Nephron (organoid): ENCODE results near the gene TXNRD2.

Experiments used
- H3K27ac Mint-ChIP-seq, 3 experiments: 2 replicates each; pipeline ENCODE4 v1.8.0; 2020; ENCODE audit warnings: mixed read lengths in 3 of 3, mild to moderate bottlenecking in 2 of 3, moderate library complexity in 1 of 3
- H3K27me3 Mint-ChIP-seq: 2 replicates; pipeline ENCODE4 v1.8.0; 2021; ENCODE audit warnings: low read depth, mild to moderate bottlenecking, moderate library complexity, mixed read lengths
- H3K36me3 Mint-ChIP-seq: 2 replicates; pipeline ENCODE4 v1.8.0; 2020; ENCODE audit warnings: low read depth, mixed read lengths
- H3K4me1 Mint-ChIP-seq: 2 replicates; pipeline ENCODE4 v1.8.0; 2020; ENCODE audit warnings: mixed read lengths
- H3K4me3 Mint-ChIP-seq, 3 experiments: 2 replicates each; pipeline ENCODE4 v1.8.0; 2020; ENCODE audit warnings: mild to moderate bottlenecking in 3 of 3, mixed read lengths in 3 of 3, moderate library complexity in 2 of 3
- H3K9me3 Mint-ChIP-seq: 2 replicates; pipeline ENCODE4 v1.8.0; 2020; ENCODE audit warnings: mixed read lengths
- TF ChIP-seq, protein P1 (sequence below), 3 experiments: fragments of 200-600 bp; sonication (generic); IDR thresholded peaks; one replicate each; pipeline ENCODE4 v1.5.0; 2021; ENCODE audit warnings: antibody characterized with exemption in 3 of 3; ENCODE audit not compliant: unreplicated experiment in 3 of 3

The TXNRD2 gene

DNA sequence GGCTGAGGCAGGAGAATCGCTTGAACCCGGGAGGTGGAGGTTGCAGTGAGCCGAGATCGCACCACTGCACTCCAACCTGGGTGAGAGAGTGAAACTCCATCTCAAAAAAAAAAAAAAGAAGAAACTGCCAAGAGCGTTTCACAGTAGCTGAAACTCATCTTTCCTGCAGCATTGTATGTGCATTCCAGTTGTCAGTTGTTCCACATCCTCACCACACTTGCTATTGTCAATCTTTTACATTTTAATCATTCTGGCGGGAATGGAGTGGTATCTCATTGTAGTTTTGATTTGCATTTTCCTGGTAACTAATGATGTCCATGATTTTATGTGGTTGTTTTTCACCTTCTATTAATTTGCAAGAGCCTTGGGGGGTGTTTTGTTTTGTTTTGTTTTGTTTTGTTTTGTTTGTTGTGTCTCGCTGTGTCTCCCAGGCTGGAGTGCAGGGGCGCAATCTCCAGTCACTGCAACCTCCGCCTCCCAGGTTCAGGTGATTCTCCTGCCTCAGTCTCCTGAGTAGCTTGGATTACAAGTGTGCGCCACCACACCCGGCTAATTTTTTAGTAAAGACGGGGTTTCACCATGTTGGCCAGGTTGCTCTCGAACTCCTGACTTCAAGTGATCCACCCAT lies 78.9 kb downstream of the TXNRD2 start:
- Mint-ChIP-seq H3K36me3 (no peaks in the 10 kb centered on the region), H3K4me1 (no peaks in the 10 kb centered on the region)

DNA sequence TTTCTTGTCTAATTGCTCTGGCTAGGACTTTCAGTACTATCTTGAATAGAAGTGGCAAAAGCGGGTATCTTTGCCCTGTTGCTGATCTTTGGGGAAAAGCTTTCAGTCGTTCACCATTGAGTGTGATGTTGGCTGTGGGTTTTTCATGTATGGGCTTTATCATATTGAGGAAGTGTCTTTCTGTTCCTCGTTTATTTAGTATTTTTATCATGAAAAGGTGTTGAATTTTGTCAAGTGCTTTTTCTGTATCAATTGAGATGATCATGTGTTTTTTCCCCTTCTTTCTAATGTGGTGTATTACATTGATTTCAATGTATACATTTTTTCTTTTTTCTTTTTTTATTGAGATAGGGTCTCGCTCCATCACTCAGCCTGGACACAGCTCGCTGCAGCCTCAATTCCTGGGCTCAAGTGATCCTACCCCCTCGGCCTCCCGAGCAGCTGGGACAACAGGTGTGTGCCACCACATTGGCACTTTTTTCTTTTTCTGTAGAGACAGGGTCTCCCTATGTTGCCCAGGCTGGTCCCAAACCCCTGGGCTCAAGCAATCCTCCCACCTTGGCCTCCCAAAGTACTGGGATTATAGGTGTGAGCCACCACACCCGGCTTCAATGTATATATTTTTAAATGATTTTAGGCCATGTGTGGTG lies 81.6 kb downstream of the TXNRD2 start:
- no peaks in the 10 kb centered on the region for H3K27me3 Mint-ChIP-seq
- no peak overlapping the region for H3K27ac Mint-ChIP-seq
- no peaks in the 10 kb centered on the region for H3K36me3 Mint-ChIP-seq
- H3K9me3 Mint-ChIP-seq, result no peaks in the 10 kb centered on the region
- no peak overlapping the region for H3K4me3 Mint-ChIP-seq
- H3K4me1 Mint-ChIP-seq, result peaks cover 7% of the 10 kb centered on the region
- TF ChIP-seq, protein P1, sequence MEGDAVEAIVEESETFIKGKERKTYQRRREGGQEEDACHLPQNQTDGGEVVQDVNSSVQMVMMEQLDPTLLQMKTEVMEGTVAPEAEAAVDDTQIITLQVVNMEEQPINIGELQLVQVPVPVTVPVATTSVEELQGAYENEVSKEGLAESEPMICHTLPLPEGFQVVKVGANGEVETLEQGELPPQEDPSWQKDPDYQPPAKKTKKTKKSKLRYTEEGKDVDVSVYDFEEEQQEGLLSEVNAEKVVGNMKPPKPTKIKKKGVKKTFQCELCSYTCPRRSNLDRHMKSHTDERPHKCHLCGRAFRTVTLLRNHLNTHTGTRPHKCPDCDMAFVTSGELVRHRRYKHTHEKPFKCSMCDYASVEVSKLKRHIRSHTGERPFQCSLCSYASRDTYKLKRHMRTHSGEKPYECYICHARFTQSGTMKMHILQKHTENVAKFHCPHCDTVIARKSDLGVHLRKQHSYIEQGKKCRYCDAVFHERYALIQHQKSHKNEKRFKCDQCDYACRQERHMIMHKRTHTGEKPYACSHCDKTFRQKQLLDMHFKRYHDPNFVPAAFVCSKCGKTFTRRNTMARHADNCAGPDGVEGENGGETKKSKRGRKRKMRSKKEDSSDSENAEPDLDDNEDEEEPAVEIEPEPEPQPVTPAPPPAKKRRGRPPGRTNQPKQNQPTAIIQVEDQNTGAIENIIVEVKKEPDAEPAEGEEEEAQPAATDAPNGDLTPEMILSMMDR (IDR thresholded peaks at IDR 0.05; ENCODE audit: unreplicated experiment in 3 of 3), result no peak

More for the DNA sequence above, 78.9 kb downstream of the TXNRD2 start:
- H3K9me3 Mint-ChIP-seq, result no peaks in the 10 kb centered on the region
- no peaks in the 10 kb centered on the region for H3K27me3 Mint-ChIP-seq
- H3K27ac Mint-ChIP-seq, result peak overlapping the region in 2 of 3 experiments; percentile 51 to 65
- H3K4me3 Mint-ChIP-seq, result no peak overlapping the region
- TF ChIP-seq, protein P1 (IDR thresholded peaks at IDR 0.05; ENCODE audit: unreplicated experiment in 3 of 3), result no peak

DNA sequence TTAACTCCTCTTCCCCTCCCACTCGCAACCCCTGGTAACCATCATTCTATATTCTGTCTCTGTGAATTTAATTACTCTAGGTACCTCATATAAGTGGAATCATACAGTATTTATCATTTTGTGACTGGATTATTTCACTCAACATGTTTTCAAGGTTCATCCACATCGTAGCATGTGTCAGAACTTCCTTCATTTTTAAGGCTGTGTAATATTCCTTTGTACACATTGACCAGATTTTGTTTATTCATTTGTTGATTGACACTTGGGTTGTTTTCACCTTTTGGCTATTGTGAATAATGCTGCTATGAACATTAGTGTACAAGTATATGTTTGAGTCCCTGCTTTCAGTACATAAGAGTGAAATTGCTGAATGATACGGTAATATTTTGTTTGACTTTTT lies 84.2 kb downstream of the TXNRD2 start:
- Mint-ChIP-seq H3K9me3 (no peaks in the 10 kb centered on the region), H3K4me1 (peaks cover 25% of the 10 kb centered on the region), H3K4me3 (peak overlapping the region; percentile 31 to 76 (median 47)), H3K27me3 (no peaks in the 10 kb centered on the region), H3K27ac (peak overlapping the region in 2 of 3 experiments; percentile 37 to 74), H3K36me3 (peaks cover 7% of the 10 kb centered on the region)
- TF ChIP-seq, protein P1 (IDR thresholded peaks at IDR 0.05; ENCODE audit: unreplicated experiment in 3 of 3), result no peak

DNA sequence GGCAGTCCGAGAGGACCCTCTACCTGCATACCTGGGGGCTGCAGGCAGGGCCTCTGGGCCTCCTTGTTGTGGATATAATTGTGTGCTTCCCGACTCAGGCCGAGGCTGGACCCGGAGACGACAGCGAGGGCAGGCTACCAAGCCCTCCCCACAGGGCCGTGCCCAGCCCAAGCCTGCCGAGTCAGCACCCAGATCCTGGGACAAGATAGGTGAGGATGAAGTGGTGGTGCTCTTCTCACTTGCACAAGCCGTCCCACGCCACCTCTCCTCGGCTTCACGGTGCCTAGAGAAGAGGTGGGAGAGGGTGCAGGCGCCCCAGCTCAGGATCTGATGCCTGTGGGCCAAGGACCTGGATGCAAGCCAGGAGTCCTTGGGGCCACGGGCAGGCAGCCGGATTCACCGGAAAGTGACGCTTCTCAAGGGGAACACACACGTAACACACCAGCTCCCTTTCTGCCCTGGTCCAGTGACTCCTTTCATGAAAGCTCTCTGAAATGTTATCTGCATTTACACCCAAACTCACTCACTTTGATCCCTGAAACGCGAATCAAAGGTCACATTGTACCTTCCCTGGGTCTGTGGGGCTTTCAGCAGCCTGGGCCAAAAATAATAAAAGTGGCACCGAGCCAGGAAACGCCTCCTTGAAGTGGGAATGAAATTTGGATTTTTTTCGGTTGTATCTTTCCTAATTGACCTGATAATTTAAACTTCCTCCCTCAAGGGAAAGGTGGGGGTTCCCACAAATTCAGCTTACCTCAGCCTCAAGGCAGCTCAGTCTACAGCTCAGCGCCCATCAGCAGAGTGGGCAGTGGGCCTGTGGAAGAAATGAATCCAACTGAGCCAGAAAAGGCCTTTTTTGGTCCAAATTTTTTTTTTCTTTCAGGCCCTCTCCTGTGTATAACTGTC lies 85.9 kb downstream of the TXNRD2 start:
- TF ChIP-seq, protein P1 (IDR thresholded peaks at IDR 0.05; ENCODE audit: unreplicated experiment in 3 of 3), result no peak
- Mint-ChIP-seq H3K27ac (peak overlapping the region; percentile 92 to 95 (median 93)), H3K4me3 (peak overlapping the region; percentile 94 to 98 (median 98)), H3K36me3 (peaks cover 13% of the 10 kb centered on the region), H3K9me3 (no peaks in the 10 kb centered on the region), H3K27me3 (no peaks in the 10 kb centered on the region), H3K4me1 (peaks cover 31% of the 10 kb centered on the region)

DNA sequence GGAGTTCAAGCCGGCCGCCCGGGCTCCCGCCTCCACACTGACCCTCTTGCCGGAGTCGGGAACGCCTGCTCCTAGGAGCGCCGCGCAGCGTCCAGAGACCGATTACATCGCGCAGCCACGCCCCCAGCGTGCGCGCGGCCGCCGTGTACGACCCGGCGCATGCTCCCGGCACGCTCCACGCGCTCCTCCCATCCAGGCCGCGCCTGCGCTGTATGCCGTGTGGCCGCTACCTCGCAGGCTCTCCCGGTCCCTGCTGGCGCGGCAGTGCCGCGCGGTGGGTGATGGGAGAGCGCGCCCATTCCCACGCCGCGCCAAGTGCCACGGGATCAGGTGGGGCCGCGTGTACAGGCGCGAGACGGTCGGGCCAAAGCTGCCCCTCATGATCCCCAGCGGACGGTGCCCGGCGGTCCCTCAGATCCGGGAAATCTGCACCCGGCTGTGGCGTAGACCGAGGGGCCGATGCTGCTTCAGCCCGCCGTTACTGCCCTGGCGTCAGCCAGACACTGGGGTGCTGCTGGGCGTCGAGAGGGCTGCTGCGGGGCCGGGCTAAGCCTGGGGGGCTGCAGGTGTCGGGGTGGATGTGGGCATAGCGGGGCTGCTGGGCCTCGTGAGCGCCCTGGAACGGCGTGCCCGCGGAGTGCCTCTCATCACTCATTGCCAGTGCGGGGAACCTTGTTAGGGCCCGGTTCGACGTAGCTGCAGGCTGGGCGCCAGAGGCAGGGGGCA lies 86.7 kb downstream of the TXNRD2 start, which contains the start of the genes GNB1L and RTL10:
Gene GNB1L (minus strand): TSS at position 97 of the 726 bp plus-strand sequence. CDS start 33,519 bp downstream, outside the sequence.
Gene RTL10 (minus strand): TSS at position 97 of the 726 bp plus-strand sequence. CDS start 2,613 bp downstream, outside the sequence.
- H3K4me3 Mint-ChIP-seq, result peak within 1 kb of the TSS; percentile 94 to 98 (median 98)
- H3K9me3 Mint-ChIP-seq, result no peaks in the 10 kb centered on the region
- H3K27me3 Mint-ChIP-seq, result no peaks in the 10 kb centered on the region
- peaks cover 39% of the 10 kb centered on the region for H3K4me1 Mint-ChIP-seq
- TF ChIP-seq, protein P1 (IDR thresholded peaks at IDR 0.05; ENCODE audit: unreplicated experiment in 3 of 3), result peak in 1 of 3 experiments; percentile 5
- peaks cover 21% of the 10 kb centered on the region for H3K36me3 Mint-ChIP-seq
- peak within 1 kb of the TSS; percentile 92 to 95 (median 93) for H3K27ac Mint-ChIP-seq
